Measurements from ENCODE around the gene PHLDB3.

Gene PHLDB3

DNA sequence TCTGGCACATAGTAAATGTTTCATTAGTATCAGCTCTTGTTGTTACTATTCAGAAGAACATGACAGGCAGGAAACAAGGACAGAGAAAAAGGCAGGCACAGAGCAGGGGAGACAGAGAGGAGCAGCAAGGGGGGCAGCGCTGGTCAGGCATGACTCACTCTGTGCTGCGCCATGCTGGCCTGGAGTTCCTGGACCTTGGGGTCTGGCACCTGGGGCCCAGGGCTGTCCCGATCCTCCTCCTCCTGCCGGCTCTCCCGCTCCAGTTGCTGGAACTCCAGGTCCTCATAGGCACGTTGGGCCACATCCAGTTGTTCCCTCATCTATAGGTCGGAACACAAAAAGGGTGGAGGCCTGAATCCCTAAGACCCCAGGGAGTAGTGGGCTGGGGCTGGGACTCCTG, 7.6 kb downstream of the PHLDB3 start:
- no peak for DNase-seq

DNA sequence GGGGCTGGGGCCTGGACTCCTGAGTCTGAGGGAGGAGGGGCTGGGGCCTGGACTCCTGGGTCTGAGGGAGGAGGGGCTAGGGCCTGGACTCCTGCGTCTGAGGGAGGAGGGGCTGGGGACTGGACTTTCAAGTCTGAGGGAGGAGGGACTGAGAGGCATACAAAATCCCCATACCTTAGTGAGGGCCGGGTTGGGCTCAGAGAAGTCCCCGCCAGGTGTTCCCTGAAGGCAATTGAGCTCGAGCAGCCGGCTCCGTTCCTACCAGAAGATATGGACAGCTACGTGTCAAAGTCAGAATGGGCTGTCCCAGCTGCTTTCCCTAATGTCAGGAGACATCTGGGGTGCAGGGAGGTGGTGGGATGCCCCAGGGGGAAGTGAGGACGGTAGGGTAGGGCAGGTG, 9.5 kb downstream of the PHLDB3 start:
- DNase-seq, result no peak

DNA sequence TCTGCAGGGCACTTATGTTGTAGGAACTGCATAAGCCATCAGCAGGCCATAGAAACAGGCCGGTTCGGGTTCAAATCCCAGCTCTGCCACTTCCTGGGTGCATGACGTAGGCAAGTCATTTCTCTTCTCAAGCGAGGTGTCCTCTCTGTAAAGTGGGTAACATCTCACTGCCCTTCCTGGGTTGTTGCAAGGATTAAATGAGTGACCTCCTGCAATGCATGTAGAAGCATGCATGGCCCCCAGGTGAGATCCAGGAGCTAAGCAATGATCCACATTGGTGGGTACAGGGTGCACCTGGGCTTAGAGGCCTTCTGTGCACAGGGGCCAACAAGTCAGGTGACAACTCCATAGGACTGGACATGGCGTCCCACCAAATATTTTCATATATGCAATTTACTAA, 13.8 kb downstream of the PHLDB3 start:
- DNase-seq, result no peak

- DNase-seq, result no peak
Measured at GRCh38 chr19:43489979-43490599, 14.5 kb downstream of the PHLDB3 start.

DNA sequence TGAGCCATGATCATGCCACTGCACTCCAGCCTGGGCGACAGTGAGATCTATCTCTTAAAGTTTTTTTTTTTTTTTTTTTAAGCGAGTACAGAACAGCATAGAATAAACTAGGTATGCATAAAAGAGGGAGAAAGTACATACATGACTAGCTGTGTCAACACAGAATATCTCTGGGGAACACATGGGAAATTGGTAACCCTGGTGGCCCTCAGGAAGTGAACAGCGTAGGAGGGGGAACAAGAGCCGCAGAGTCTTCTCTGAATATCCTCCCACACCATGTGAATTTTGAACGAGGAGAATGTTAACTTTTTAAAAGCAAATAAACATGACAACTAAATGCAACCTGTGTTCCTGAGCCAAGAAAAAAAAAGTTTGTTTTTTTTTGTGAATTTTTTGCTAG, 15.2 kb downstream of the PHLDB3 start:
- DNase-seq, result peak; percentile 62 to 71

DNA sequence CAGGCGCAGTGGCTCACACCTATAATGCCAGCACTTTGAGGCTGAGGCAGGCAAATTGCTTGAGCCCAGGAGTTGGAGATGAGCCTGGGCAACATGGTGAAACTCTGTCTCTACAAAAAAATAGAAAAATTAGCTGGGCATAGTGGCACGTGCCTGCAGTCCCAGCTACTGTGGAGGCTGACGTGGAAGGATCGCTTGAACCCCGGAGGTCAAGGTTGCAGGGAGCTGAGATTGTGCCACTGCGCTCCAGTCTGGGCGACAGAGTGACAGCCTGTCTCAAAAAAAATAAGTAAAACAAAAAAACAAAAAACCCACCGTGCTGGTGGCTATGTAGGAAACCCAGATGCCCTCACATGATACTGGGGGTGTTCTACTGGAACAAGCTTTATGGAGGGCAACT, 16.4 kb downstream of the PHLDB3 start:
- no peak for DNase-seq

- DNase-seq, result no peak
Measured at GRCh38 chr19:43486412-43486811, 18.1 kb downstream of the PHLDB3 start.

- DNase-seq, result no peak
Measured at GRCh38 chr19:43485951-43486350, 18.6 kb downstream of the PHLDB3 start.

GRCh38 chr19:43483281-43483680, 21.3 kb downstream of the PHLDB3 start:
- no peak for DNase-seq

DNA sequence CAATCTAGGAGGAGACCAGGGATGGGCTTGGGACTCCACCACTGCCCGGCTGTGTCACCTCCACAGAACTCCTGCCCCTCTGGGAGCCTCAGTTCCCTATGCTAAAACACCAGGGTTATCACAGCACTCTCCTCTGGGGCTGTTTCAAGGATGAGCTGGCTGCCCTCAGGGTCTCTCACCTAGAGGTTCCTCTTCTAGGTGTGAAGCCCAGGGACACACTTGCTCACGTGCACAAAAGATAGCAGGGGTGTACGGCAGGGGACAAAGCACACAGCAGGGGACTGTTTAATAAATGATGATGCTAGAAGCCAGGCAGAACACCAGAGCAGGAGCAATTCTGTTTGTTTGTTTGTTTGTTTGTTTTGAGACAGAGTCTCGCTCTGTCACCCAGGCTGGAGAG, 22.4 kb downstream of the PHLDB3 start:
- DNase-seq, result no peak

DNA sequence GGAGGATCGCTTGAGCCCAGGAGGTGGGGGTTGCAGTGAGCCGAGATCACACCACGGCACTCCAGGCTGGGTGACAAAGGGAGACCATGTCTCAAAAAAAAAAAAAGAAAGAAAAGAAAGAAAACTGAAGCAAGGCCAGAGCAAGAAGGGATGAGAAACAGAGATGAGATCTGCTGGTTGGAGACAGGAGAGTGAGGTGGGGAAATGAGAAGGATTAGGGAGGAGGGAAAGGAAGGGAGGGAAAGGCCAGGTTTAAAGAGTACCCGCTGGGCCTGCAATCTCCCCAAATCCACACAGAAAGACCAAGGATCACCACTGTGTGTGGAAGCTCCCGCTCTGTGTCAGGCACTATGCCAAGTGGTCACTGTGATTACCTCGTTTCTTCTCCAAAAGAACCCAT, 22.8 kb downstream of the PHLDB3 start:
- no peak for DNase-seq

GRCh38 chr19:43480574-43480973, 24.0 kb downstream of the PHLDB3 start:
- no peak for DNase-seq

DNA sequence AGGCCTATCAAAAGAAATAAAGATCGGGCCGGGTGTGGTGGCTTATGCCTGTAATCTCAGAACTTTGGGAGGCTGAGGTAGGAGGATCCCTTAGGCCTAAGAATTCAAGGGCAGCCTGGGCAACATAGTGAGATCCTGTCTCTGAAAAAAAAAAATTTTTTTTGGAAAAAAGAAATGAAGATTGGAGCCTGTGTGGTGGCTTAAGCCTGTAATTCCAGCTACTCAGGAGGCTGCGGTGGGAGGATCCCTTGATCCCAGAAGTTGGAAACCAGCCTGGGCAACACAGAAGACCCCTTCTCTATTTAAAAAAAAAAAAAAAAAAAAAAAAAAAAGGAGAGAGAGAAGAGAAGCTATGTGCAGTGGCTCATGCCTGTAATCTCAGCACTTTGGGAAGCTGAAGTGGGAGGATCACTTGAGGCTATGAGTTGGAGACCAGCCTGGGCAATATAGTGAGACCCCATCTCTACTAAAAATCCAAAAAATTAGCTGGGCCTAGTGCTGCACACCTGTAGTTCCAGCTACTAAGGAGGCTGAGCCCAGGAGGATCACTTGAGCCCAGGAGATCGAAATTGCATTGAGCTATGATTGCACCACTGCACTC, 24.5 kb downstream of the PHLDB3 start:
- DNase-seq, result no peak

- DNase-seq, result no peak
Measured at GRCh38 chr19:43479226-43479625, 25.3 kb downstream of the PHLDB3 start.

- no peak for DNase-seq
Measured at GRCh38 chr19:43478323-43478722, 26.2 kb downstream of the PHLDB3 start.

GRCh38 chr19:43476606-43477005, 27.9 kb downstream of the PHLDB3 start:
- no peak for DNase-seq

DNA sequence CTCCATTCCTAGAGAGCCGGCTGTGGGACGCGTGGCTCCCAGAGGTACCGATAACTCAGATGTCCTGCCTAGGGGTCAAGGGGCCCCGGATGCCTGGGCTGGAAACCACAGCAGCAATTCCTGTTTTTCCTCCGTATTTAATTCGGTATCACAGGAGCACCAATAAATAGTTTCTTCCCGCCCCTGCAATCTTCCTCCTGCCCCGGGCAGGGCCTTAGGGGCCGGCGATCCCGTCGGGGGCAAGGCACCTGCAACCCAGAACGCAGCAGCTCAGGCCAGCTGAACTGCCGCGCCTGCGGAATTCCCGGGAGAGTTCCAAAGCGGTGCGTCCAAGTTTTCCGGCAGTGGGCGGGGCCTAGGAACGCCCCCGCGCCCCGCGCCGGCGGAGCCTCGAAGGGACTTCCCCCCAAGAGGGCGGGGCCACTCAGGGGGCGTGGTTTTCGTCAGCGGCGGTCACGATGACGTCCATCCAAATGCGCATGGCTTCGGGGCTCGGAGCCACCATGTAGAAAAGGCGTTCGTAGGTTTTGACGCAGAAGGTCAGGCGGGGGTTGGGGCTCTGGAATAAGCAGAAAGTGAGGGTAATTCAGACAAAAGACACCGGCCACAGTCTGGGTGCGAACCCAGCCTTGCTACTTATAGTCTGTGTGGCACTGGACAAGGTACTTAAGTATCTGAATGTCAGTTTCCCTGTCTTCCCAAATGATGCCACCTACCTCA, 29.4 kb downstream of the PHLDB3 start:
- peak; percentile 54 to 55 for DNase-seq

GRCh38 chr19:43474487-43474886, 30.1 kb downstream of the PHLDB3 start:
- no peak for DNase-seq

GRCh38 chr19:43471091-43471490, 33.5 kb downstream of the PHLDB3 start:
- DNase-seq, result no peak

DNA sequence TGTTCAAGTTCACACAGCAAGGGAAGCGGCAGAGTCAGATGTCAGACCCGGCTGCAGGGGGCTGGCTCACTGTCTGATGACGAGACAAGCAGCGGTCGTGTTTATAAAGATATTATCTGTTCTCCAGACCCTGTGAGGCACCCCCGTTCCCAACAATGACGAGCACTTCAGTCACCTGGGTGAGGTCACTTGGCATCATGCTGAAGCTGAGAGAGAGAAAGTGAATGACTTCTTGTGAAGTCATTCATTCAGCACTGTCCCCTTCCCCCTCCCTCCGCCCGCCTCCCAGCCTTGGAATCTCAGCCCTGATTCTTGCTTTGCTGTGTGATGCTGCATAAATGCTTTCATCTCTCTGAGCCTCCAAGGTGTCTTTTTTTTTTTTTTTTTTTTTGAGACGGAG, 34.3 kb downstream of the PHLDB3 start:
- no peak for DNase-seq

- DNase-seq, result no peak
Measured at GRCh38 chr19:43469160-43469480, 35.4 kb downstream of the PHLDB3 start.

- no peak for DNase-seq
Measured at GRCh38 chr19:43468354-43469159, 36.0 kb downstream of the PHLDB3 start.

DNA sequence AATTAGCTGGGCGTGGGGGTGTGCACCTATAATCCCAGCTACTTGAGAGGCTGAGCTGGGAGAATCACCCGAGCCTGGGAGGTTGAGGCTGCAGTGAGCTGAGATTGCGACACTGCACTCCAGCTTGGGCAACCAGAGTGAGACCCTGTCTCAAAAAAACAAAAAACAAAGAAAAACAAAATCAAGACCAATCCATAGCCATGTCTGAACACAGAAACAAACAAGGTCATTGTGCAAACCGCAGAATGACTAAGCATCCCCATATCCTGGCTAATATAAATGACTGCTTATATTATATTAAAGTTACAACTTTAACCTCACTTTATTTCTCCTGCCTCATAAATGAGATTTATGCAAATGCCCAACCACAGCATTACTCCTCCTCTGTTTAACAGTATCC, 36.8 kb downstream of the PHLDB3 start:
- no peak for DNase-seq

- DNase-seq, result no peak
Measured at GRCh38 chr19:43467276-43467675, 37.3 kb downstream of the PHLDB3 start.

All from Kasumi-1 (cell line).